Measurements from ENCODE around the gene SLC4A3.
"Not testable (repeated sequence)": the region's sequence is repeated elsewhere in the genome, so short reads cannot be mapped to it uniquely, and the experiment has no call there.

The SLC4A3 gene

DNA sequence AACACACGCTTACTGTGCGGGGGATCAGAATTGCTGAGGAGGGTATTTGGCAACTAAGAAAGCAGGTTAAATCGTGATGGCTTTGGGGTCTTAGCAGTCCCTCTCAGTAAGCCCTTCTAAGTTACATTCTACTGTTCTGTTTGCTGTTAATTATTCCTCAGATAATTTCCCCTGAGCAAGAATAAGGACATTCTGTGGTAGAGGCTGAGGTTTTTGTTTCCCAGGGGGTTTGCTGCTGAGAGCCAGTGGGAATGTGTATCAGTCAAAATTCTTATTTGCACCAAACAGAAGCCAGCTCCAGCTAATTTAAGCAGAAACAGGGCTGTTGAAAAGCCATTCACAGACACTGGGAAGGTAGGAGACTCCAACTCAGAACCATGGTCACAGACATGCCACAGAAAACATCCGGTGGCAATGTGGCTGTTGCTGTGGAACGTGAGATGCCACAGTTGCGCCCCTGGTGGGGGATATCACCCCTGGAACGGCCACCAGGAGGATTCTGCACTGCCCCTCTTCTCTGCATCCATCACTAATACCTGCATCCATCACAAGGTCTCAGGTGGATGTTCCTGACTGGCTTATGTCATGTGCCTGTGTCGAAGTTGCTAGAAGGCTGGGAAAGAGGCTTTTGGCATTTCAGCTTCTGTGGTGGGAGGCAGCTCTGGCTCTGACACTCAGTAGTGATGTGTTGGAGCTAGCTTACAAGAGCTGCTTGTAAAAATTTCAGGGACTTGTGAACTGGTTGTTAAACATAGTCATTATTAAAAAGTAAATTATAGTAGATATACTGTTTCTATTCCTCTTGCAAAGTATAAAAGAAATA is 23.2 kb downstream of the SLC4A3 start:
- Histone ChIP-seq H3K4me1 (ENCODE audit: control insufficient read depth, insufficient read depth, low read length) (no peaks in the 10 kb centered on the region), H3K27ac (ENCODE audit: extremely low read depth, low read depth, low read length) (no peak overlapping the region), H3K36me3 (ENCODE audit: control insufficient read depth in 2 of 2, insufficient read depth in 1 of 2, low read length in 2 of 2) (no peaks in the 10 kb centered on the region), H3K9me3 (ENCODE audit: control insufficient read depth, insufficient read depth, low read depth, low read length) (no peaks in the 10 kb centered on the region), H3K4me3 (ENCODE audit: low read depth, low read length) (no peak overlapping the region)
- TF ChIP-seq ZNF768 (tag by site-specific recombination; IDR thresholded peaks at IDR 0.05) (no peak), ZBTB7A (tag by site-specific recombination; IDR thresholded peaks at IDR 0.05; ENCODE audit: low read depth) (no peak), KLF10 (tag by site-specific recombination; IDR thresholded peaks at IDR 0.05) (no peak), ZFP3 (tag by site-specific recombination; IDR thresholded peaks at IDR 0.05; ENCODE audit: low read depth) (no peak), KLF7 (tag by site-specific recombination; IDR thresholded peaks at IDR 0.05; ENCODE audit: borderline replicate concordance) (no peak), ZNF274 (IDR thresholded peaks at IDR 0.05; ENCODE audit: low read length) (no peak), ZNF274 (tag by site-specific recombination; IDR thresholded peaks at IDR 0.05; ENCODE audit: borderline replicate concordance) (no peak), ZFP69B (tag by site-specific recombination; IDR thresholded peaks at IDR 0.05) (no peak), ZFP41 (tag by site-specific recombination; IDR thresholded peaks at IDR 0.05; ENCODE audit: borderline replicate concordance) (no peak), GFI1B (tag by site-specific recombination; IDR thresholded peaks at IDR 0.05) (no peak), ZNF23 (tag by site-specific recombination; IDR thresholded peaks at IDR 0.05; ENCODE audit: borderline replicate concordance) (no peak), ZNF280C (tag by site-specific recombination; IDR thresholded peaks at IDR 0.05) (no peak), ZNF426 (tag by site-specific recombination; IDR thresholded peaks at IDR 0.05) (no peak), ZEB2 (tag by site-specific recombination; IDR thresholded peaks at IDR 0.05) (no peak), ZNF146 (tag by site-specific recombination; IDR thresholded peaks at IDR 0.05) (no peak), ZNF747 (tag by site-specific recombination; IDR thresholded peaks at IDR 0.05) (no peak), ZNF596 (tag by site-specific recombination; IDR thresholded peaks at IDR 0.05) (no peak)
- TF ChIP-seq, protein P1, sequence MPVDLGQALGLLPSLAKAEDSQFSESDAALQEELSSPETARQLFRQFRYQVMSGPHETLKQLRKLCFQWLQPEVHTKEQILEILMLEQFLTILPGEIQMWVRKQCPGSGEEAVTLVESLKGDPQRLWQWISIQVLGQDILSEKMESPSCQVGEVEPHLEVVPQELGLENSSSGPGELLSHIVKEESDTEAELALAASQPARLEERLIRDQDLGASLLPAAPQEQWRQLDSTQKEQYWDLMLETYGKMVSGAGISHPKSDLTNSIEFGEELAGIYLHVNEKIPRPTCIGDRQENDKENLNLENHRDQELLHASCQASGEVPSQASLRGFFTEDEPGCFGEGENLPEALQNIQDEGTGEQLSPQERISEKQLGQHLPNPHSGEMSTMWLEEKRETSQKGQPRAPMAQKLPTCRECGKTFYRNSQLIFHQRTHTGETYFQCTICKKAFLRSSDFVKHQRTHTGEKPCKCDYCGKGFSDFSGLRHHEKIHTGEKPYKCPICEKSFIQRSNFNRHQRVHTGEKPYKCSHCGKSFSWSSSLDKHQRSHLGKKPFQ (tag by site-specific recombination; IDR thresholded peaks at IDR 0.05) = no peak
- ChIA-PET CTCF (interaction anchor here (0.7 to 3.8 kb wide), 5 partner anchors 8 to 121 kb away, joined by 3 to 18 read pairs (median 4); no protein-coding TSS in a partner anchor), POLR2A (no interaction called here)

DNA sequence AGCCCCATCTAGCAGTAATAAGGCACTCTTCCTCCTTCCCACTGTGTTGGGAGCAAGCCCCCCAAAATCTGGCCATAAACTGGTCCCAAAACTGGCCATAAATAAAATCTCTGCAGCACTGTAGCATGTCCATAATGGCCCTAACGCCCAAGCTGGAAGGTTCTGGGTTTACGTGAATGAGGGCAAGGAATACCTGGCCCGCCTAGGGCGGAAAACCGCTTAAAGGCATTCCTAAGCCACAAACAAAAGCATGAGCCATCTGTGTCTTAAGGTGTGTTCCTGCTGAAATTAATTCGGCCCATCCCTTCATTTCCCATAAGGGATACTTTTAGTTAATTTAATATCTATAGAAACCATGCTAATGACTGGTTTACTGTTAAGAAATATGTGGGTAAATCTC is 24.2 kb downstream of the SLC4A3 start:
- H3K9me3 ChIP-seq (ENCODE audit: control insufficient read depth, insufficient read depth, low read depth, low read length); H3K36me3 ChIP-seq (ENCODE audit: control insufficient read depth in 2 of 2, insufficient read depth in 1 of 2, low read length in 2 of 2); POLR2A ChIA-PET; H3K4me1 ChIP-seq (ENCODE audit: control insufficient read depth, insufficient read depth, low read length); H3K27ac ChIP-seq (ENCODE audit: extremely low read depth, low read depth, low read length); H3K4me3 ChIP-seq (ENCODE audit: low read depth, low read length): not testable (repeated sequence)
- CTCF ChIA-PET = interaction anchor here (0.7 to 3.8 kb wide), 4 partner anchors 9 to 111 kb away, joined by 3 to 18 read pairs (median 8); no protein-coding TSS in a partner anchor

- Histone ChIP-seq H3K4me1 (ENCODE audit: control insufficient read depth, insufficient read depth, low read length) (no peaks in the 10 kb centered on the region), H3K9me3 (ENCODE audit: control insufficient read depth, insufficient read depth, low read depth, low read length) (no peaks in the 10 kb centered on the region), H3K36me3 (ENCODE audit: control insufficient read depth in 2 of 2, insufficient read depth in 1 of 2, low read length in 2 of 2) (no peaks in the 10 kb centered on the region), H3K27ac (ENCODE audit: extremely low read depth, low read depth, low read length) (no peak overlapping the region), H3K4me3 (ENCODE audit: low read depth, low read length) (no peak overlapping the region)
- ChIA-PET POLR2A (no interaction called here), CTCF (interaction anchor here (0.7 kb wide), 1 partner anchor 114 kb away, joined by 3 read pairs; no protein-coding TSS in a partner anchor)
- no peak for TF ChIP-seq ZNF514 (tag by site-specific recombination; IDR thresholded peaks at IDR 0.05)
- no peak for TF ChIP-seq ZFP3 (tag by site-specific recombination; IDR thresholded peaks at IDR 0.05; ENCODE audit: low read depth)
- TF ChIP-seq, protein P1 (tag by site-specific recombination; IDR thresholded peaks at IDR 0.05) = no peak
- TF ChIP-seq, protein P2, sequence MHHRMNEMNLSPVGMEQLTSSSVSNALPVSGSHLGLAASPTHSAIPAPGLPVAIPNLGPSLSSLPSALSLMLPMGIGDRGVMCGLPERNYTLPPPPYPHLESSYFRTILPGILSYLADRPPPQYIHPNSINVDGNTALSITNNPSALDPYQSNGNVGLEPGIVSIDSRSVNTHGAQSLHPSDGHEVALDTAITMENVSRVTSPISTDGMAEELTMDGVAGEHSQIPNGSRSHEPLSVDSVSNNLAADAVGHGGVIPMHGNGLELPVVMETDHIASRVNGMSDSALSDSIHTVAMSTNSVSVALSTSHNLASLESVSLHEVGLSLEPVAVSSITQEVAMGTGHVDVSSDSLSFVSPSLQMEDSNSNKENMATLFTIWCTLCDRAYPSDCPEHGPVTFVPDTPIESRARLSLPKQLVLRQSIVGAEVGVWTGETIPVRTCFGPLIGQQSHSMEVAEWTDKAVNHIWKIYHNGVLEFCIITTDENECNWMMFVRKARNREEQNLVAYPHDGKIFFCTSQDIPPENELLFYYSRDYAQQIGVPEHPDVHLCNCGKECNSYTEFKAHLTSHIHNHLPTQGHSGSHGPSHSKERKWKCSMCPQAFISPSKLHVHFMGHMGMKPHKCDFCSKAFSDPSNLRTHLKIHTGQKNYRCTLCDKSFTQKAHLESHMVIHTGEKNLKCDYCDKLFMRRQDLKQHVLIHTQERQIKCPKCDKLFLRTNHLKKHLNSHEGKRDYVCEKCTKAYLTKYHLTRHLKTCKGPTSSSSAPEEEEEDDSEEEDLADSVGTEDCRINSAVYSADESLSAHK (tag by site-specific recombination; IDR thresholded peaks at IDR 0.05) = 0 out of 2 replicates have a peak, but pooled peaks have one; percentile 22
- no peak for TF ChIP-seq ZNF157 (tag by site-specific recombination; IDR thresholded peaks at IDR 0.05)
- no peak for TF ChIP-seq ZNF174 (tag by site-specific recombination; IDR thresholded peaks at IDR 0.05)
- TF ChIP-seq ZNF292 (tag by site-specific recombination; IDR thresholded peaks at IDR 0.05; ENCODE audit: borderline replicate concordance, low read depth) = no peak
Measured at GRCh38 chr2:219656526-219656925, 29.1 kb downstream of the SLC4A3 start.

Measured in HEK293 (cell line).